HG03039 (cell line): ENCODE measurements around the gene FETUB.
A peak's percentile ranks its signal among the peaks of the same experiment; 100 is the strongest.

Experiments
- ATAC-seq: cut with Tn5 transposase; IDR thresholded peaks from one replicate; pipeline ENCODE4 v1.9.1; 2021; ENCODE audit warnings: mild to moderate bottlenecking, moderate library complexity; ENCODE audit not compliant: unreplicated experiment

The FETUB gene

DNA sequence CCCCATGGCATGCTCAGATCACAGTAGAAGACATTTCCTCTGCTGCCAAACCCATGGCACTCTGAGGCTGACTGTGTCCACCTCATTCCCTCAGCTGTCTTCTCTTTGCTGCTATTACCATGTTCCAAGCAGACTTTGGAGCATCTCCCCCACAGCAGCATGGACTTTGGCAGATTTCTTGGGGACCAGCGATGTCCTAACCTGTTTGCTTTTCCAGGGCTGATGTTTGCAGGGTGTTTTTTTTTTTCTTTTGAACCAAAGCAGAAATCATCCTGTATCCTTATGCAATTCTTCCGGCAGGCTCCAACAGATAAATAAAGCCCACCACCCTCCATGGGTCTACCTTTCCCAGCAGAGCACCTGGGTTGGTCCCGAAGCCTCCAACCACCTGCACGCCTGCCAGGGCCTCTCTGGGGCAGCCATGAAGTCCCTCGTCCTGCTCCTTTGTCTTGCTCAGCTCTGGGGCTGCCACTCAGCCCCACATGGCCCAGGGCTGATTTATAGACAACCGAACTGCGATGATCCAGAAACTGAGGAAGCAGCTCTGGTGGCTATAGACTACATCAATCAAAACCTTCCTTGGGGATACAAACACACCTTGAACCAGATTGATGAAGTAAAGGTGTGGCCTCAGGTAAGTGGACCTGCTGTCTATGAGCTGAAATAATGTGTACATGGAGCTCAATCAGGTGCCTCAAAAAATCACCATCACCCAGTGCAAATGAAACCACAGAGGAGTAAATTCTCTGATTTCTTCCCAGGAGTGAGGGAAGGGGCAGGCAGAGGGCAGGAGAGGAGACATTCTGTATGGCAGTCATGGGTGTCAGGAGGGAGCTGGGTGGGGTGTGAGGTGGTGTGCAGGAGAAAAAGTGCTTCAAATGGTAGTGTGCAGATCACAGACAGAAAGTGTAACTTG lies 27.2 kb upstream of the FETUB start, which contains the start of gene AHSG:
Gene AHSG, plus strand, starts transcription at position 340 of the 916 bp plus-strand sequence. Its CDS starts 82 bp downstream, at position 422.
- ATAC-seq: no peak

DNA sequence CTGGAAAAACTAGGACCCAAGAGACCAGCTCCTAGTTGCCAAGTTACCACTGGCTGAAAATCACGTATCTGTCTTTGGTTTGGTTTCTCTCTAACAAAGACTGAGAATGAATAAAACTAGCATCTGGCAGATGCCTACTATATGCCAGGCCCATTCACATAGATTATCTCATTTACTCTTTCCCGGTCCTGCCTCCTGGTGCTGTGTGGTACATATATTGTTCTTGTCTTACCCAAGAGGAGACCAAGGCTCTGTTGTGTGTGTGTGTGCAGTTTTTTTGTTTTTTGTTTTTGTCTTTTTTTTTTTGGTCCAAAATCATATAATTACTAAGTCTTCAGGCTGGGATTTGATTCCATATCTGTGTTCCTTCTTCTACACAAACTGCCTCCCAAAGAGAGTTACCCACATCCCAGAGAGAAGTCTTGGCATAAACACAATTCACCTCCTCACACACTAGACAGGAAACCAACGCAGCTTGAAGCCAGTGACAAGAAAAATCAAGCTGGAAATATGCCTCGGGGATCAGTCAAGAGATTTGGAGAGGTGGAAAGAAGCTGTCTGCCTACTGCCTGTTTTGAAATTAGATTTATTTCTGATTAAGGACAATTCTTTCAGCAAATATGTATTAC lies 26.4 kb upstream of the FETUB start:
- ATAC-seq: no peak

DNA sequence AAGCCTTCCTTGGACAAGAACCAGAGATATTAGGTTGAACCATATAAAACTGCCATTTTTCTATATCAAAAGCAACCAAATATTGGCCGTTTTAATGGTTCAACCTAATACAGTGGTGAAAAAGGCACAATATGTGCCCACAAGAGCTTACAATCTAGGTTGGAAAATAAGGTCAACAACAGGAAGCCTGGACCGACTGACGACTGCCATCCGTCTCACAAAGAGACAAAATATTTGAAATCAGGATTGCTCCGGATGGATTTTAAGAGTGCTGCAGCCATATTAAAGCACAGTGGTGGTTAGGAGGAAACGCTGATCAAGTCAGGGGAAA lies 26.0 kb upstream of the FETUB start:
- no peak for ATAC-seq

DNA sequence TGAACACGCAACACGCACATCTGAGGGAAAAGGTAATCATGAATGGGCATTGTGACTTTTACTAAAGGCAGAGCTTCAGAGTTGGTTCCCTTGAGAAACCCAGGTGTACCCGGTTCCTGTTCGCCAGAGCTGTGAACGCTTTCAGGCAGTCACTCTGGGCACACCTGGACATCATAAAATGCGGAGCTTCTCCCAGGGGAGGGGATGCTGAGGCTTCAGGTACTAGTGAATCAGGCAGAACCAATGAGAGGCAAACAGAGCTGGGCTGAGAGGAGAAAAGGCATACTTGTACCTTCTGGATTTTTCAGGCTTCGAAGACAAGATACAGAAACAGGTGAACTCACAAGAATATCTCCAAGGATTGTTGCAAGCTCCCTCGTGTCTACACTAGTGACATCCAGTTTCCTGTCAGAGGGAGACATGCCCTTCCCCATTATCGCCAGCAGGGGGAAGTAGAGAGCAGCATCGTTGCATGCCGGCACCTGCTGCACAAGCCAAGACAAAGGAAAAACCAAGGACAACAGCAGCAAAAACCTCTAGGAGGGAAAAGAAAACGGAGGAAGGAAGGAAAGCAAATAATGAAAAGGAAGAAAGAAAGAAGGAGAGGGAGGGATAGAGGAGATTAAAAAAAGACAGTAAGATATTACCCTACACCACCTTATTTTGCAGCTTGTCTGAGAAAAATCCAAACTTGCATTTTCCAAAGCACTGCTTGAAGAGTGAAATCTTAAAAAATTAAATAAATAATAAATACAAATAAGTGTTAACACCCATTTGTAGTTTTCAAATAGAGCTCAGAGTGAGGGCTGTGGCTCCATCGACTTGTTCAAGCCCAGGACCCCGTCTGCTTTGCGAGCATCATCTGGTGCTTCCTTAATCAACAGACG lies 25.4 kb upstream of the FETUB start:
- peak; percentile 49 for ATAC-seq

DNA sequence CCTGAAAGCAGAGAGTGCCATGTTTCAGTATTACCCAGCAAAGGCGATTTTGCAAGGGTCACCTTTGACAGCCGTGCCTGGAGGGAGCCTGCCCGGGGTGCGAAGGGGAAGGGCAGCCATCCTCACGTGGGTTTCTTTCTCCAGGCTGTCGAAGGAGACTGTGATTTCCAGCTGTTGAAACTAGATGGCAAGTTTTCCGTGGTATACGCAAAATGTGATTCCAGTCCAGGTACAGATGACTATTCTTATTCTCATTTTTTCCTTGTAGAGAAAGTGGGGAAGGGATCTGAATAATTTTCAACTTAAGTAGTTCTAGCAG lies 23.9 kb upstream of the FETUB start:
- no peak for ATAC-seq

DNA sequence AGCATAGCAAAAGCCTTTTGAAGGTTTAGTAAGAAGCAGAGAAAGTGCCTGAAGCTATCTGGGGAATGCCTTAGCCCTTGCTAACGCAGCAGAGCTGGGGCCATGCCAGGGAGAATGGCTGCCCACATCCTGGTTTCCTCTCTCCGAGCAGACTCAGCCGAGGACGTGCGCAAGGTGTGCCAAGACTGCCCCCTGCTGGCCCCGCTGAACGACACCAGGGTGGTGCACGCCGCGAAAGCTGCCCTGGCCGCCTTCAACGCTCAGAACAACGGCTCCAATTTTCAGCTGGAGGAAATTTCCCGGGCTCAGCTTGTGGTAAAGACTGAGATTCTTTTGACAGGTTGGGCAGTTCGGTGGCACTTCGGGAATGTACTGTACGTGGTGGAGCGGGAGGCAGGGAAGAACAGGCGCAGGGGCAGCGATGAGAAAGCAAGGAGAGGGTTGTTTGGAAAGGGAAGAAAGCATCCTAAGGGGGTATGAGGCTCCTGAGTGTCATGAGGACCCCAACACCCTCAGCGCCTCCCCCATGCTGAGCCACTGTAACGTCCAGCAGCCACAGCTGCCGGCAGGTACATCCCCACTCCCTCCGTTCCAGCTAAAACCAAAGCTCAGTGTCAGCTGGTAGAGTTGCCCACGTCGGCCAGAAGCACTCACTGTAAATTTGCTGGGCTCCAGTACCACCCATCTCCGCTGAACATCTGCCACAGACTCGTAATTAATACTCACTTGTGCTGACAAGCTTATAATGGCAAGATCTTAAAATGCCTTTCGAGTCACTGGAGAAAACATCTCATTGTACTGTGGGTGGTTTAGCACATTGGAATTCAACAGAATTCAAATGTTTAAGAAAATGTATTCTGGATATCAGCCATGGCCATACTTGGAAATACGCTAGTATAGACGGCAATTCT lies 22.9 kb upstream of the FETUB start:
- ATAC-seq: peak; percentile 87

DNA sequence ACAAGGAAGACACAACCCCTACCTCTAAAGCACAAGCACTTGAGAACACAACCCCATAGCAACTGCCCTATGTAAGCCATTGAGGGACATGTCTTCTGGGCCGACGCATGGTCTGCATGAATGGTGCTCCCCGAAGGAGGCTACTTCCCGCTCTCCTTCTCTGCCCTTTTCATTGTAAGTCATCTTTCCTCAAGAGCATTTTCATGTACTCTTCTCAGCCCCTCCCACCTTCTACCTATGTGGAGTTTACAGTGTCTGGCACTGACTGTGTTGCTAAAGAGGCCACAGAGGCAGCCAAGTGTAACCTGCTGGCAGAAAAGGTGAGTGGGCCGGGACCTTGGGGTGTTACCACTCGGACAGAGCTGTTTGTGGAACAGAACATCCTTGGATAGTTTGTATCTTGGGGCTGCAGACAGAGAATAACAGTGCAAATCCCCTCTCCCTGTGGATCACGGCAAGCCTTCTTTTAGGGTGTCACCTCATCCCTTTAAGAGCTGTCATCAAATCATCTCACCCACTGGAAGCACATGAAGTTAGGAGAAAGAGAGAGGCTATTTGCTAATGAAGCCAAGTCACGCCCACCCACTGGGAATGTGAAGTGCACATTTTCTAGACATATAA lies 21.8 kb upstream of the FETUB start:
- no peak for ATAC-seq

DNA sequence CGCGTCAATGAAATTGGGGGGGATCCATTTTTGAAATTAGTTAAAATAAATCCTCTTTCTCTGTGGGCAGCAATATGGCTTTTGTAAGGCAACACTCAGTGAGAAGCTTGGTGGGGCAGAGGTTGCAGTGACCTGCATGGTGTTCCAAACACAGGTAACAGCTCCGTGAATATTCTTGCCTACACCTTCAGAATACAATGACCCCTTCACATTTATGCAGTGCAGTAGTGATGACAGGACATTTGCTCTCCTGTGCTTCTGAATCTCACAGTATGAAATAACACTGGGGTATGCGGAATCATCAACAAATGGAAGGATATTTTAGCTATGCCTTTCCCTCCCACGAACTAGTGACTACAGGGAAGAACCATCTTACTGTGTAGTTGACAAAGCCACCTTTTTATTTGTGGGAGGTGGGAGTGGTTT lies 20.4 kb upstream of the FETUB start:
- no peak for ATAC-seq

DNA sequence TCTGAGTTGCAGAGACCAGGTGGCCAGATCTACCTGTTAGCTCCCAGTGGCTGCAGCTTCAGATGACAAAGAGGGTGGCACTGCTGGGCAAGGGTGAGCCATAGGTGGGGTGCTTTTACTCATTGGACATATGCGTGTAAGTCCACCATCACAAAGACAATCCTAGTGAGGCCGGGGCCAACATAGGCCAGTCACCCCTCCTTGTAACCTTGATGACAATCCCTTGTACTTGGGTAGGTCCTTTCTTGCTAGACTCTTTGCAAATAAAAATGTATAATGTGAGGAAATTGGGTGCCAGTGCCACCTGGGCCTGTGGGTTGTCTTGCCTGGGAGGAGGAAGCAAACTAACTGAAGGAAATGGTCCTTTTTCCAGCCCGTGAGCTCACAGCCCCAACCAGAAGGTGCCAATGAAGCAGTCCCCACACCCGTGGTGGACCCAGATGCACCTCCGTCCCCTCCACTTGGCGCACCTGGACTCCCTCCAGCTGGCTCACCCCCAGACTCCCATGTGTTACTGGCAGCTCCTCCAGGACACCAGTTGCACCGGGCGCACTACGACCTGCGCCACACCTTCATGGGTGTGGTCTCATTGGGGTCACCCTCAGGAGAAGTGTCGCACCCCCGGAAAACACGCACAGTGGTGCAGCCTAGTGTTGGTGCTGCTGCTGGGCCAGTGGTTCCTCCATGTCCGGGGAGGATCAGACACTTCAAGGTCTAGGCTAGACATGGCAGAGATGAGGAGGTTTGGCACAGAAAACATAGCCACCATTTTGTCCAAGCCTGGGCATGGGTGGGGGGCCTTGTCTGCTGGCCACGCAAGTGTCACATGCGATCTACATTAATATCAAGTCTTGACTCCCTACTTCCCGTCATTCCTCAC lies 19.7 kb upstream of the FETUB start:
- ATAC-seq: no peak

DNA sequence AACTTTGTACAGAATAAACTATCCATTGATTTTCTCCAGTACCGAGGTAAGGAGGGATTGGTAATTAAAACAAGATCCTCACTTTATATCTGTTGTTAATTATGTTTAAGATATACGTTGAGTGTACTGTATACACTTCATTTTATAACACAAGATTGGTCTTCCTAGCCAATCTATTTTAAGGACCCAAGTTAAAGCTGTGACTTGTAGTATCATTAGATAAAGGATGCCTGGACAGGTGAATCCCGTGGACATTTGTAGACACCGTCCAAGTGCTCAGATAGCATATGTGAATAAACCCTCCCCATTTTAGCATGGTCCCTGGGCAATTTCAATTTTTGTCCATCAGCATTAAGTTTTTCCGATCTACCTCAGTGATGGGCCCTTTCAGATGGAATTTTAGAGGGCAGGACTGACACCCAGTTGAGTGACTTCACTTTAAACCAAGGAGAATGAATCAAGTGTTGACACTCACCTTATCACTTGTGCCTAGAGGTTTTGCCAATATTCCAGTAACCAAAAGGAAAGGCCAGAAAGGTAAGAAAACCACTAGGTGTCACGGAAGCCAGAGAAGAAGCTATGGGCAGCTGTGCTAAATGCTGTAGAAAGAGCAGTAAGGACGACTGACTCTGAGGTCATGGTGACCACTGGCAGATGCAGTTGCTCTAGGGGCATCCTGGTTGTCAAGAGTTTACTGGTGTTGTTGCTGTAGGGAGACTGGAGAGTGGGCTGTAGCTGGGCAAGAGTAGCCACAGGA lies 18.1 kb upstream of the FETUB start:
- ATAC-seq: no peak

DNA sequence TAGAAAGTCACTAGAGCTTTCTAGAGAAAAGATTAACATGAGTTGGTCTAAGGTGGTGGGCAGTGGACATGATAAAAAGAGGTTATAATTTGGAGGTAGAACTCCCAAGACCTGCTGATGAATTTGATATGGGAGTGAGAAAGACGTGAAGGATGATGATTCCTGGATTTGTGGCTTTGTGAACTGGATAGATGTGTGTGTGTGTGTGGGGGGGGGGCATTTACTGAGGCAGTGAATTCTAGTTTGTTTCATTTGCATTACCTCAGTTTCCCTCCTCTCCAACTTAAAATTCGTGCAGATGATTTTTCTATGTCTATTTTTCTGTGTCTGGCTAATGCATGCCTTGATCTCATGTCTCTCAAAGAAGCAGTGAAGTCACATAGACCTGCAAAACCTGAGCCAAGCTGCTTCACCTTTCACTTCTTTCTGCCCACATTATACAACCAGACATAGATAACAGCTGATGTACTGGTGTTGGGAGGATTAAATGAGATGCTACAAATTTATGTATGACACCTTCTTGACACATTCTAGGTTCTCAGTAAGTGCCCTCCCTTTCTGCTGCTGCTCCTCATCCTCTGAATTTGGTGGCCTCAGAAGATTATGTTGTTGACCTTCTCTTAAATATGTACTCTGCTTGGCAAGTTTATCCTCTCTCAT lies 17.4 kb upstream of the FETUB start:
- no peak for ATAC-seq

DNA sequence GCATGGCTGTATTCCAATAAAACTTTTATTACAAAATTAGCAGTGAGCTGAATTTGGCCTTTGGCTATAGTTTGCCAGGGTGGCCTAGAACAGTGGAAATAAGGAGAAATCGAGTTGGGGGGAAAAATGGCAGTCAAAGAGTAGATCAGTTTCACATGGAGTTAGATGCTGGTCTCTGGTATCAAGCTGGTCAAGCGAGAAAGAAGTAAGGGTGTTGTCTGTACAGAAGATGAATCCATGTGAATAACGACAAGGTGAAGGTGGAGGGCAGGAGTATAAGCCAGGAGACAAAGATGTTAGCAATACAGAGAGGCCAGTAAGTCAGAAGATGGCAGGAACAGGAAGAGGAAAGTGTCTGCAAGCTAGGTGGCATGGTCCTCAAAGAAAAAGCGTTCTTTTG lies 15.6 kb upstream of the FETUB start:
- no peak for ATAC-seq

DNA sequence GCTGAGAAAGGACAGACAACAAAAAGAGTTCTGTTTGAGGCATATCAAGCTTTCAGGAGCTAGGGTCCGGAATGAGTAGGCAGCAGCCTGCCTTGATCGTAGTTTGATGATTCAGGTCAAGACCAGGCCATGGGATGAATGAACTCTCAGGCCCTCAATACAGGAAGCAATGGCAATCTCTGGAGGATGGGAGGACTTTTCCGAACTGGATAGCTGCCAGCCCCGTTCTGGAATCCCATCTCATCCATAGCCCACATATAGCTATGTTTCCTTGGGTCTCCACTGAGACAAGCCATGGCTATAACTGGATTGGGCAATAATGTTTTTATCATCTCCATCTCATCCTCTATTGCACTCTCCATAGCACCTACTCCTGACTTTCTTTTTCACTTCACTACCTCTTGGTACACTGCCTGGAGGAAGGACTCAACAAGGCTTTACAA lies 14.6 kb upstream of the FETUB start:
- ATAC-seq: no peak

DNA sequence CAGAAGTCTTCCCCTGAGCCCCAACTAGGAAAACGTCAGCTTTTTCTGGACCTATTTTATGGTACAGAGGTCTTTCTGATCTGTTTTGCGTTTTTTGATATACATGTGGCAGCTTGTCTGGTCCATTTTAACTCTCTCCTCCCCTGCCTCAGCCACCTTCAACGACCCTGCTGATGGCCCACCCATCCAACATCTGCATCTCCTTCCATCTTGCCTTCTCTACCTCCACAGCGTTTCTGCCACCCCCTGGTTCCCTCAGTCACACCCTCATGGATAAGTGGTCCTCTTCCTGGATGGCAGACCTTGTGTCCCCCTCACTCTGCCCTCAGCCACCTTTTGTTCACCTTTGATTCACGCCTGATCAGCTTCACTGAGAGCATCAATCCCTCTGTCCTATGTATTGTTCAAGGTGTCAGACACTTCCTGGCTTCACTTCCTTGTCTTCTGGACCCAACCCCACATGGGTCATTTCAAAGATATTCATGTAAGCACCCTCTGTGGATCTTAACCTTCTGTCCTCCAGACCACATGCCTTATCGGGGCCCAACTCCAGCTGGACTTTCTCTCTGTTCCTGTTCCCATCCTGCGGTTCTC lies 13.8 kb upstream of the FETUB start:
- ATAC-seq: no peak

DNA sequence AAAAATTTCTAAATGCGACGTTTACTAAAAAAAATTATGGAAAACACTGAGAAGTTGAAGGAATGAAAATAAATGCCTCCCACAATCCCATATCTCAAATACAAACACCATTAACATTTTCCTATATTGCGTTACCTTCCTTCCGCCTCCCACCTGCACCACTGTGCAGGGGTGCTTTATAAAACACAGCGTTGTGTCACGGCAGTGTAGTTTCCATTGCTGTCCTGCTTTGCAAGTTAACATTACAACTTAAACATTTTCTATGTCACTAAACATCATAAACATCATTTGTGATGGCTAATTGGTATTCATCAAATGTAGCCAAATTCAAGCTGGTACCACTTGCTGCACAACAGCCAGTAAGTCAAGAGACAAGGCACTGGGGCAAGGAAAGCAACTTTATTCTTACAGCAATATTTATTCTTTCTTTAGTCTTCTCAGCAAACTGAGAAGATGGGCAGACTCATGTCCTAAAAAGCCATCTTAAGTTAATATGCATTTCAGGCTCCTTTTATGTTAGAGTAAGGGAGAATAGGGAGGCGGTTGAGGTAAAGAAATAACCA lies 12.3 kb upstream of the FETUB start:
- ATAC-seq: no peak

DNA sequence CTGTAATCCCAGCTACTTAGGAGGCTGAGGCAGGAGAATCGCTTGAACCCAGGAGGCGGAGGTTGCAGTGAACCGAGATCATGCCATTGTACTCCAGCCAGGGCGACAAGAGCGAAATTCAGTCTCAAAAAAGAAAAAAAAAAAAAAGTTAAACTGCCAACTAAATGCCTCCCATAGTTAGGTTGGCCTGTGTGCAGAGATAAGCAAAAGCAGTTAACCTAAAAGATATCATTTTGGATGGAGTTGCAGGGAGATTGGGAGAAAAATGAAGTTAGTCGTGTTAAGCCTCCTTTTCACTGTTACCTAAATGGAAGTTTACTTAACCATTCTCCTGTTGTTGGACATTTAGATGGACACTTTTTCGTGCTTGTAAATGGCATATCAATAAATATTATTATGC lies 11.4 kb upstream of the FETUB start:
- ATAC-seq: no peak
